SHP77 (cell line): ENCODE measurements around the gene LPA.
"Not testable (repeated sequence)": the region's sequence is repeated elsewhere in the genome, so short reads cannot be mapped to it uniquely, and the experiment has no call there.

Experiments
- DNase-seq, 2 experiments: peaks; one replicate each; lab custom pipeline; 2025; lab: John Stamatoyannopoulos, UW

The LPA gene, protein sequence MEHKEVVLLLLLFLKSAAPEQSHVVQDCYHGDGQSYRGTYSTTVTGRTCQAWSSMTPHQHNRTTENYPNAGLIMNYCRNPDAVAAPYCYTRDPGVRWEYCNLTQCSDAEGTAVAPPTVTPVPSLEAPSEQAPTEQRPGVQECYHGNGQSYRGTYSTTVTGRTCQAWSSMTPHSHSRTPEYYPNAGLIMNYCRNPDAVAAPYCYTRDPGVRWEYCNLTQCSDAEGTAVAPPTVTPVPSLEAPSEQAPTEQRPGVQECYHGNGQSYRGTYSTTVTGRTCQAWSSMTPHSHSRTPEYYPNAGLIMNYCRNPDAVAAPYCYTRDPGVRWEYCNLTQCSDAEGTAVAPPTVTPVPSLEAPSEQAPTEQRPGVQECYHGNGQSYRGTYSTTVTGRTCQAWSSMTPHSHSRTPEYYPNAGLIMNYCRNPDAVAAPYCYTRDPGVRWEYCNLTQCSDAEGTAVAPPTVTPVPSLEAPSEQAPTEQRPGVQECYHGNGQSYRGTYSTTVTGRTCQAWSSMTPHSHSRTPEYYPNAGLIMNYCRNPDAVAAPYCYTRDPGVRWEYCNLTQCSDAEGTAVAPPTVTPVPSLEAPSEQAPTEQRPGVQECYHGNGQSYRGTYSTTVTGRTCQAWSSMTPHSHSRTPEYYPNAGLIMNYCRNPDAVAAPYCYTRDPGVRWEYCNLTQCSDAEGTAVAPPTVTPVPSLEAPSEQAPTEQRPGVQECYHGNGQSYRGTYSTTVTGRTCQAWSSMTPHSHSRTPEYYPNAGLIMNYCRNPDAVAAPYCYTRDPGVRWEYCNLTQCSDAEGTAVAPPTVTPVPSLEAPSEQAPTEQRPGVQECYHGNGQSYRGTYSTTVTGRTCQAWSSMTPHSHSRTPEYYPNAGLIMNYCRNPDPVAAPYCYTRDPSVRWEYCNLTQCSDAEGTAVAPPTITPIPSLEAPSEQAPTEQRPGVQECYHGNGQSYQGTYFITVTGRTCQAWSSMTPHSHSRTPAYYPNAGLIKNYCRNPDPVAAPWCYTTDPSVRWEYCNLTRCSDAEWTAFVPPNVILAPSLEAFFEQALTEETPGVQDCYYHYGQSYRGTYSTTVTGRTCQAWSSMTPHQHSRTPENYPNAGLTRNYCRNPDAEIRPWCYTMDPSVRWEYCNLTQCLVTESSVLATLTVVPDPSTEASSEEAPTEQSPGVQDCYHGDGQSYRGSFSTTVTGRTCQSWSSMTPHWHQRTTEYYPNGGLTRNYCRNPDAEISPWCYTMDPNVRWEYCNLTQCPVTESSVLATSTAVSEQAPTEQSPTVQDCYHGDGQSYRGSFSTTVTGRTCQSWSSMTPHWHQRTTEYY (N-terminal part only)

DNA sequence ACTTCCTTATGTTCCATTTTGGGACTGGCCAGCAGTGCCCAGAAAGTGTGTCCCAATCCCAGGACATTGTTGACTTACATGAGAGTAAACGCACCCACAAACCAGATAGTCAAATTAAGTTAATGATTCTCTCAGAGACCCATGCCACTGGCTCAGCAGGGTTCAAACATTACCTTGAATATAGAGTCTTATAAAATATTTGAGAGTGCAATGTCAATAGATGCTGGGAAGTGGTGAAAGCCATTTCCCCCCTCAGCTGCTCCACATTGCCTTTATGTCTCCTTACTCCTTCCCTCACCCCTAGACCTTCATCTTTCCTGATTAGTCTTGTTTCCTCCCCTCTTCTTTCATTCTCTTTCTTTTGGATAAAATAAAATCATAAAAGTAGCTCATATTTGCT lies at the start of gene LPA:
Gene LPA (minus strand): TSS at position 78 of the 400 bp plus-strand sequence. CDS start 61 bp downstream, at position 17.
- not testable (repeated sequence) for DNase-seq

DNA sequence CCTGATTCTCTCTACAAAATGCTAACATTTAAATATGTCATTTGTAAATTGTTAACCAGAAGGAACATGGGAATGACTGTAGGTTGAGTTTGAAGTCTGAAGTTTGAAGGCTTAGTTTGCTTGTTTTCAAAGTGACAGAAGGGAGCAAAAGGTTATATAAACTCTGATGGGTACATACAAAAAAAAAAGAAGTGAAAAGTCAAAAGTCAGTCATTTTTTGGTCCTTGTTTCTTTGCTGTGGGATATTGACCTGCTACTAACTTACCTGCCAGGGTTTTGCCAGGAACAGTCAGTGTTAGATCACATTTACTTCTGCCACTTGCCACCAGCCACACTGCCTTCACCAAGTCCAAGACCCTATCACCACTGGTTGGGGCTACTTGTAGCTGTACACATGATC lies 44.9 kb upstream of the LPA start:
- not testable (repeated sequence) for DNase-seq

DNA sequence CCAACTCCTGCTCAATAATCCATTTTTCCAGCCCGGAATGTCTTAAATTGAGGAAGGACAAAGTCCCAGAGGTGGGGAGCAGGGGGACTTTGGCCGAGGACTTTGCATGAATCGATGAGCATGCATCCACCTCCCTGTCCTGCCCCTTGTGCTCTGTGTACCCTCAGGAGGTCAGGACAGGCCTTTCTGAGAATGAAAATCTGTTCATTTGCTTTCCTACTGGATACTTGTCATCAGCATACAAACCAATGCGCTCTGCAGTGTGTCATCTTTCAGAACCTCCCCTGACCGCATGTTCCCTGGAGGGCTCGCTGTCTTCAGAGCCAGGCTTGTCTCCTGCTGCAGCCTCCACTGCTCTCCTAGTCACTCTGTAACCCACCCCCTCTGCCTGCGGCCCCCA lies 40.6 kb upstream of the LPA start:
- DNase-seq = not testable (repeated sequence)

DNA sequence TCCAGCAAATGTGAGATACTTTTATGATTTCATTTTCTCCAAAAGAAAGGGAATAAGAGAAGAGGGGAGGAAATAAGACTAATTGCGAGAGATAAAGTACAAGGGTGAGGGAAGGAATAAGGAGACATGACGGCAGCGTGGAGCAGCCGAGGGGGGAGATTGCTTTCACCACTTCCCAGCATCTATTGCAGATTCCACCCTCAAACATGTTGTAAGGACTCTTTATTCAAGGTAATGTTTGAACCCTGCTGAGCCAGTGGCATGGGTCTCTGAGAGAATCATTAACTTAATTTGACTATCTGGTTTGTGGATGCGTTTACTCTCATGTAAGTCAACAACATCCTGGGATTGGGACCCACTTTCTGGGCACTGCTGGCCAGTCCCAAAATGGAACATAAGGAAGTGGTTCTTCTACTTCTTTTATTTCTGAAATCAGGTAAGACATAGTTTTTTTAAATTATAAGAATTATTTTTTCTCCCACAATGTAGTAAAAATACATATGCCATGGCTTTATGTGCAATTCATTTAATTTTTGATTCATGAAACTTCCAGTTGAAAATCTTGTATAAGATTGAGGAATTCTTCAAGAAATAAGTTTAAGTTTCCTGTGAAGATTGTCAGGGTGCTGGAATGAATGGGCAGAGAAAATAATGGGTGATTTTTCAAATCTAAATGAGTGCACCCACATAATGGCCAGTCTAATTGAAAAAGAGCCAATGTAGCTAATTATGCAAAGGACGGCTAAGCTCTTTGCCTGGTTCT lies 38.0 kb upstream of the LPA start, which contains the start of gene PLG:
Gene PLG (plus strand): TSS at position 327 of the 763 bp plus-strand sequence. CDS start 61 bp downstream, at position 388.
- DNase-seq = not testable (repeated sequence)

DNA sequence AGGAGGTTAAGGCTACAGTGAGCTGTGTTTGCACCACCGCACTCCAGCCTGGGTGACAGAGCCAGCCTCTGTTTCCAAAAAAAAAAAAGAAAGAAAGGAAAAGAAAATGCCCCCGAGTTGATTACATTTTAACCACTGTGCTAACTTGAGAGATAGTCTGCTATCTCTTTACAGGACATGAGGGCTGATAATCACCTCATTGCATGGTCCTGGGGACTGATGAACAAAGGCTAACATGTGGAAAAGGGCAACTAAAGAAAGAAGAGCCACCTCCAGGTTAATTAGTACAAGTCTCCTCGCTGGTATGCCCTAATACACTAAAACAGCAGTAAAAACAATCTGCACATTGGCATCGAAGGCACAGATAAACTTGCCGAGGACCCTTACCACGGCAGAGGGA lies 33.8 kb upstream of the LPA start:
- DNase-seq = no peak

DNA sequence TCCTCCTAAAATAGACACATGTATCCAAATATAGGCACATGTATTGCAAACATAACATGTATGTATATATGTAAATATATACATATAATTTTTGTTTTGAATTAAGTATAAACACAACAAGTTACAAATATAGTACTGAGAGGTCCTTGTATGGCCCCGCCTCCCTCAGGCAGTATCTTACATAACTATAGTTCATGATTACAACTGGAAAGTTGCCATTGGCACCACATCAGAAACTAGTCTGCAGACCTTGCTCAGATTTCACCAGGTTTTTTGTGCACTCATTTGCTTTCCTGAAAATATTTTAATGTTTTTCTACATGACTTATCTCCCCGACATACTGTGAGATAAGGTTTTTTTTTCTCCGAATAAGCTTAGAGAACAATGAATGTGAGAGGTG lies 32.8 kb upstream of the LPA start:
- not testable (repeated sequence) for DNase-seq

DNA sequence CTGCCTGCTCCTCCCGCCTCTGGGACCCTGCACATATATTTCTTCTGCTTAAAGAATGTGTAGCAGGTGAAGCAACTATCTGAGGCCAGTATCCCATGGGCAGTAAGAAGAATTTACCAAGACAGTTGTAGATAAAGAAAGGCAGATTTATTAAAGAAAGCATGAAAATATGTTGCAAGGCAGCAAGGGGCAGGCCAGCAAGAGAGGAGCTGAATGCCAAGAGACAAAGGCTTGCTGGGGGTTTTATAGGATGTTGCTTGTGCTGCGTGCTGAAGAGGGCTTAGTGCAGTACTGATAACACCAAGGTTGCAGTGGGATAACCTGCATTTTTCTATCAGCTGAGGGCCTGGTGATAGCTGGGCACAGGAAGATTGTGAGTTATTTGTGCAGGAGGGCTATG lies 31.5 kb upstream of the LPA start:
- not testable (repeated sequence) for DNase-seq

DNA sequence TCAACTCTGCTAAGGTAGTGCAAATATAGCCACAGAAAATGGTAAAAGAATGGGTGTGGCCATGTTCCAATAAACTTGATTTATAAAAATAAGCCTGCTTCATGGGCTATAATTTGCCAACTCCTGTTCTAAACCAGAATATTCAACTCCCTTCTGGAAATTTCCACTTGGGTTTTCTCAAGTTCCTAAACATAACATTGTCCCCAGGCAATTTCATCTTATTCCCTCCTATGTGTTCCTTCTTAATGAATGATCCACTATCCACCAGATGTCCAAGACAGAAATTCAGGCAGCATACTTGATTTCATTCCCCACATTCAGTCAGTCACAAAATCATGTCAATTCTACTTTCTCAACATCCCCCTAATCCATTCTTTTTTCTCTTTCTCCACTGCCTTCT lies 30.9 kb upstream of the LPA start:
- DNase-seq = not testable (repeated sequence)

DNA sequence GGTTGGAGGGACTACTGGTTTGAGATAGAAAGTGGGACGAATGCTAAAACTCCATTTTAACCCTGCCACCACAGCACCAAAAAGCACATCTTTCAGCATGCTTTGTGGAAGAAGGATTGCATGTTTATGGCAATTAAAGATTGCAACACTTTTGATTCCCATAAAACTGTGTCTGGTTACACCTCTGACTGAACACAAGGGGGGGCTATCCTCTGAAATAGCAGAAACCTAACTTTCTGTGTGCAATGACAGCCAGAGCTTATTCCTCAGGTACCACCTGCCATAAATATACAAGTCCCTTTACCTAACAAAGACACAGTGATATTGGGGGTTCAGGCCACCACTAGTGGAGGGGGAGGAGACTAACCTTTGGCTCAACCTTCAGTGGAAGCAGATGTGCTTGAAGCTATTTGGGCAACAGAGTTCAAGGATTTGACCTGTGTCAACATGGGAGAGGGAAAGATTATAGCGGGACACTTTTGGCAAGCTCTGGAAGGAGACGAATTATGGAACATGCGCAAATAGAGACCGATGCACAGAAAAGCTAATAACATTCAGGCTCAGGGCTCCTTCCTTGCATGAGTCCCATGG lies 28.4 kb upstream of the LPA start:
- DNase-seq = no peak

DNA sequence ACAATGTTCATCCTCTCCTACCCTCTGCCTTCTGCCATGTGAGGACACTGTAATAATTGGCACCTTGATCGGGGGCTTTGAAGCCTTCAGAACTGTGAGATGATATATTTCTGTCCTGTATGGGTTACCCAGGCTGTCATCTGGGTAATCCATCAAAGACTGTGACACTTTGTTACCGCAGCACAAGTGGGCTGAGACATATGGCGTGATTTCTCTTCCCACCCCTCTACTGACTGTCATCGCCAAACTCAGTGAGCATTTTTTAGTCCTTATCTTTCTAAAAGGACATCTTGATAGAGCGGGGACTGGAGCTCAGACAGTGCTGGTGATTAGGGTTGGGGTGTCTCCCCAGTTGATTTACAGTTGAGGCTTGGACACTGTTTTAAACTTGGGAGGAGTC lies 27.5 kb upstream of the LPA start:
- DNase-seq = no peak

DNA sequence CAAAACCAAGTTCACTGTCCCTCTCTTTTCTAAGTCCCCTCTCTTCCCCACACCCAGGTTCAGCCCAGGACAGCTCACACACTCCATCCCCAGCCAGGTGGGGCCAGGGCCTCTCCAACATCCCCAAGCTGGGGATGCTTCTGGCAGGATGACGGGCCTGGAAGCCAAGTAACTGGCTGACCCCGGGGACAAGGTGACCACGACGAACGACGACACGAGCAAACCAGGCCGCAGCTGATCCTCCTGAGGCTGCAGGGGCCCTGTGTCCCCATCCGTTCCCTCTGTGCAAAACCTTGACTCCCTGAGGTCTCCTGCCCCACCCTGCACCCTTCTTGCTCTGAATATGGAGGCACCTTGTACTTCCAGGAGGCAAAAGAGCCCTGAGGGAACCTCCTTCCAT lies 26.4 kb upstream of the LPA start:
- no peak for DNase-seq

DNA sequence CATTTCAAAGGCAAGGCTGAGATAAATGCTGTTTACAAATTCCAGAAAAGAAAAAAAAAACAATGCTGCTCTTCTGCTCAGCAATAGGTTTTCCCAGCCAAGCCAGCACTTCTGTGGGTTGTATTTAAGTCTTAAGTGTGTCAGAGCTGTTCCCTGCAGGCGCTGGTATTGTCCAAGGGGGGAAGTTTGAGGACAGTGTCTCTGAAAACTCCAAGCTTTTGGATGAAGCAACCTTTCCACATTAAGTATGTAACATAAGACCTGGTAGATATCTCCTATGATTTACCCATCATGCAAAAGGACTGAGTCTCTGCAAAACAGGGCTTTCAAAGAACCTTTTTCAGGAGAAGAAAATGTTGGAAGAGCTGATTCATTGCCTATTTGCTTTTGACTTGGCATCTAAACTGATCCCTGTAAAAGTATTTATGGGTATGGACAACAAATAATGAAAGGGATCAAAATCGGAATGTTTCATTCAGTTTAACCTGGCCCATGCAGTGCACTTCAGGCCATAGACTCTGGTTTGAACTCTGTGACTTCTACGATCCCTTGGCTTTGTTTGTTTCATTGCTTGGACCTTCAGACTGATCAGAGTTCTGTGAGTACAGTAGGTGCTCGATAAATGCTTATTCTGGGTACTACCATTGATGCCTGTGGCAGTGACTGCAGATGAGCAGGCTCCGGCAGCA lies 21.8 kb upstream of the LPA start:
- no peak for DNase-seq

DNA sequence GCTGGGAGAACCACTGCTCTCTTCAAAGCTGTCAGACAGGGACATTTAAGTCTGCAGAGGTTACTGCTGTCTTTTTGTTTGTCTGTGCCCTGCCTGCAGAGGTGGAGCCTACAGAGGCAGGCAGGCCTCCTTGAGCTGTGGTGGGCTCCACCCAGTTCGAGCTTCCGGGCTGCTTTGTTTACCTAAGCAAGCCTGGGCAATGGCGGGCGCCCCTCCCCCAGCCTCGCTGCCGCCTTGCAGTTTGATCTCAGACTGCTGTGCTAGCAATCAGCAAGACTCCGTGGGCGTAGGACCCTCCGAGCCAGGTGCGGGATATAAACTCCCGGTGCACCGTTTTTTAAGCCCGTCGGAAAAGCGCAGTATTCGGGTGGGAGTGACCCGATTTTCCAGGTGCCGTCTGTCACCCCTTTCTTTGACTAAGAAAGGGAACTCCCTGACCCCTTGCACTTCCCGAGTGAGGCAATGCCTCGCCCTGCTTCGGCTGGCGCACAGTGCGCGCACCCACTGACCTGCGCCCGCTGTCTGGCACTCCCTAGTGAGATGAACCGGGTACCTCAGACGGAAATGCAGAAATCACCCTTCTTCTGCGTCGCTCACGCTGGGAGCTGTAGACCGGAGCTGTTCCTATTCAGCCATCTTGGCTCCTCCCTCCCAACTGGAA lies 21.2 kb upstream of the LPA start:
- DNase-seq = not testable (repeated sequence)

DNA sequence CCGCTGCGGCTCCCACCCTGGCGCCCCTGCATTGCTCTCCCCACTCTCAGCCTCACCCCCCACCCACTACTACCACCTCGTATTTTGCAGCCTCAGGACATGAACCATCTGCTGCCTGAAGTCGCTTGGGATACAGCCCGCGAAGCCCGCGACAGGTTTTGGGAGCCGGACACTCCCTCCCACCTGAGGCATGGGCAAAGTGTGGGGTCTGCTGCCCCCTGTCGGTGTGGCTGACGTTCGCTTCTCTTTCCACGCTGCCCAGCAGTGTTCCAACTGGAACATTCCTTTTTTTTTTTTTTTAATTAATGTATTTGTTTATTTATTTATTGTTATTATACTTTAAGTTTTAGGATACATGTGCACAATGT lies 15.3 kb upstream of the LPA start:
- DNase-seq = no peak

DNA sequence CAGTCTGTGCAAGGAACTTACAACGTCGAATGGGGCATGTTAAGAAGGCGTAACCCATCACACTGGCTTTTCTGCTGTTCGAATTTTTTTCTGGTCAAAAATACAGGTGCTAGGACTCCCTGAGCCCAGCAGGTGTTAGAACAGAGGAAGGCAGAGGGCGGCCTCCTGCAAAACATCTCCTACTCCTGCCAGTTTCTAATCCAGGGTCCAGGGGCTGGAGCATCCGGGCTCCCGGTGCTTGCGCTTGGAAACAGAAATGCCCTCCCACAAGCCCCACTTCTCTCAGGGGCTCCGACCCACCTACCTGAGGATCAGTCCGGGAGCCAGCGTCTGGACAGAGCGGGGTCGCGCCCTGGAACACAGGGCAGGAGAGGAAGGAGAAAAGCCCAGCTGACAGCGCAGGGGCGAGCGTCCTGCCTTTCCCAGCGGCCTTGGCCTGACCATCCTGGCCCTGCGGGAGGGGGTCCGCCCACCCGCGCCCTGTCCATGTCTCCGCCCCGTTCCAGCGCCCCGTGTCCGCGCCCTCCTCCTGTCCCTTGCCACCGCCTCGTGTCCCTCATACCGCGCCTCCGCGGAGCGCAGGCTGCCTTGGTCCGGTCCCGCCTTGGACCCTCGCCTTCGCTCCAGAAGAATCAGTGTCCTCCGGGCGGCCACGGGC lies 14.8 kb upstream of the LPA start:
- no peak for DNase-seq

DNA sequence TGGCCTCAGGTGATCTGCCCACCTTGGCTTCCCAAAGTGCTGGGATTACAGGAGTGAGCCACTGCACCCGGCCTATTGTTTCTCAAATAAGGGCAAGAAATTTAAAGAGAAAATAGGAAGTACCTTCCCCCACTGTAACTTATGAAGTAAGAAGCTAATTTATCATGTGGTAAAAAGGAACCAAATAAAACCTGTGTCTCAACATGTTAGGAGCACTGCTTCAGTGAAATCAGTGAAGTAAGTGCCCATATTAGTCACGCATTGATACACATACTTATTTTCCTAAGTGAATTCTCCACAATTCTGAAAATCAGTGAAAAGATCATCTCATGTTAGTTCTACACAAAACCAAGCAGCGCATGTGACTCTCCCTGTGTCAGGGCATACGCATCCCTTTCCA lies 14.2 kb upstream of the LPA start:
- no peak for DNase-seq

DNA sequence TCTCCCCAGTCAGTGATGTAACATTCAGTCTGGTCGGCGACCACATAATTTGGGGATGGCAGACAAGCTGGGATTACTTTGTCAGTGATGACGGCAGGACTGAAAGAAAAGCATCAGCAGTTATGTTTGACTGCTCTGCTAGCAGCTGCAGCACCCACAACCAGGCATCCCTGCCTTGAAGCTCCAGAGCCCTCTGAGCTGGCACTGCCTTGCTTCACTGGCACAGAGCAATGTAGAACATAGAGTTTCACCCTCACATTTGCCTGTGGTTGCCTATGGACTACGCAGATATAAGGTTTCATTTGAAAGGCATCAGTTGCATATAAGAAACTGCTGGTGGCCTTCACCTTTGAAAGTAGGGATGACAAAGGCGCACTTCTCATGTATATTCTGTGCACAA lies 12.3 kb upstream of the LPA start:
- not testable (repeated sequence) for DNase-seq

DNA sequence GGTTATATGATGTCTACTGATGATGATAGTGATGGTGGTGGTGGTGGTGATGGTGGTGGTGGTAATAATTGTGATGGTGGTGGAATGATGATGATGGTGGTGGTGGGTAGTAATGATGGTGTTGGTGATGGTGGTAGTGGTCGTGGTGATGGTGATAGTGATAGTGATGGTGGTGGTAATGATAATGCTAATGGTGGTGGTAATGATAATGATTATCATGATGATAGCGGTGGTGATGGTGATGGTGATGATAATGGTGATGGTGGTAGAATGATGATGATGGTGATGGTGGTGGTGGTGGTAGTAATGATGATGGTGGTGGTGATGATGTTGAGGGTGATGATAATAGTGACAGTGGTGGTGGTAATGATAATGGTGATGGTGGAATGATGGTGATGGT lies 4.5 kb upstream of the LPA start:
- no peak for DNase-seq
